ENCODE data around the gene MOGAT2.
"Not testable (repeated sequence)": the region's sequence is repeated elsewhere in the genome, so short reads cannot be mapped to it uniquely, and the experiment has no call there.

- not testable (repeated sequence) for TF ChIP-seq ZFP30 (CRISPR knock-in tag; IDR thresholded peaks at IDR 0.05); BACH2 (CRISPR knock-in tag; IDR thresholded peaks at IDR 0.05; ENCODE audit: borderline replicate concordance); CREB5 (CRISPR knock-in tag; IDR thresholded peaks at IDR 0.05; ENCODE audit: low read depth); TOX (CRISPR knock-in tag; IDR thresholded peaks at IDR 0.05; ENCODE audit: borderline replicate concordance)
Observed at GRCh38 chr11:75683856-75684255, 33.8 kb upstream of the MOGAT2 start.

Measured in SK-N-SH treated with all-trans-retinoic acid at 6 μM for 48 hours (cell line).